Measurements from ENCODE around the gene PRKN. TPM values are rescaled to one million over a fixed set of nuclear protein-coding genes. Genes with fewer than 3 reads are reported as not detected.

Gene PRKN
- total RNA-seq, 1 donor from 2014 or later = 7.0 TPM

- TF ChIP-seq CTCF (IDR thresholded peaks at IDR 0.05; ENCODE audit: partially characterized antibody, unreplicated experiment) = no peak
- Mint-ChIP-seq H3K4me3 (ENCODE audit: unreplicated experiment) (no peak overlapping the region), H3K27me3 (ENCODE audit: unreplicated experiment) (peaks cover 6% of the 10 kb centered on the region), H3K4me1 (ENCODE audit: low read depth, unreplicated experiment) (no peaks in the 10 kb centered on the region), H3K27ac (ENCODE audit: unreplicated experiment) (no peak overlapping the region), H3K9me3 (ENCODE audit: unreplicated experiment) (peaks cover 2% of the 10 kb centered on the region), H3K36me3 (ENCODE audit: unreplicated experiment) (no peaks in the 10 kb centered on the region)
- DNase-seq = peak; percentile 31
Measured at GRCh38 chr6:161618831-161619454, 1108.6 kb downstream of the PRKN start.

DNA sequence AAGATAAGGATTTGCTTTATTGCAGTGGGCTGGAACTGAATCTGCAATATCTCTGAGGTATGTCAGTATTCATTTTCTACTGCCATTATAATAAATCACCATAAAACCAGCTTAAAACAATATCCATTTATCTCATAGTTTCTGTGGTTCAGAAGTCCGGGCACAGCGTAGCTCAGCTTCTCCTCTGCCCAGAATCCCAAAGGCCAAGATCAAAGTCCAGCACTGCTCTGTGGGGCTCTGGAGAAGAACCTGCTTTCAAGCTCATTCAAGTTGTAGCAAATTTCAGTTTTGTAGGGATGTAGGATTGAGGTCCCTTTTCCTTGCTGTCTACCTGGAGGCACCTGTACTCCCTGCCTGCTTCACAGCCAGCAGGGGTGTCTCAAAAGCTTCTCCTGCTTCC lies 1113.9 kb downstream of the PRKN start:
- H3K9me3 Mint-ChIP-seq (ENCODE audit: unreplicated experiment) = no peaks in the 10 kb centered on the region
- peaks cover 1% of the 10 kb centered on the region for H3K27me3 Mint-ChIP-seq (ENCODE audit: unreplicated experiment)
- H3K36me3 Mint-ChIP-seq (ENCODE audit: unreplicated experiment) = peaks cover 4% of the 10 kb centered on the region
- DNase-seq = no peak
- no peak overlapping the region for H3K27ac Mint-ChIP-seq (ENCODE audit: unreplicated experiment)
- TF ChIP-seq CTCF (IDR thresholded peaks at IDR 0.05; ENCODE audit: partially characterized antibody, unreplicated experiment) = no peak
- no peak overlapping the region for H3K4me3 Mint-ChIP-seq (ENCODE audit: unreplicated experiment)
- no peaks in the 10 kb centered on the region for H3K4me1 Mint-ChIP-seq (ENCODE audit: low read depth, unreplicated experiment)

DNA sequence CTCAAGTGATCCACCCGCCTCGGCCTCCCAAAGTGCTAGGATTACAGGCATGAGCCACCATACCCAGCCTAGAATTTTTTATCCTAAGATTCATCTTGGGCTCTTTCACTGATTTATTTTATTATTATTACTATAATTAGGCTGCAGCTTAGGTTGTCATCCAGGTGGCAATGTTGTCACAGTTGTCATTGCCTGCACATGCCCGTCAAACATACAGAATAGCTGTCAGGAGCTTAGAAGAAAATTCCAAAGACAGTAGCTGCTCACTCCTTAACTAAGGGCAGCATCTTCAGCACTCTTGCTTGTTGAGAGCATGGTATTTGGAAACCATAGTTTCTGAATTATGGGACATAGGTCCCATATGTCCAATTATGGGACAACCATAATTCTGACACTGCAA lies 1118.8 kb downstream of the PRKN start:
- no peak overlapping the region for H3K4me3 Mint-ChIP-seq (ENCODE audit: unreplicated experiment)
- H3K36me3 Mint-ChIP-seq (ENCODE audit: unreplicated experiment) = peaks cover 4% of the 10 kb centered on the region

GRCh38 chr6:161607696-161608297 lies 1119.8 kb downstream of the PRKN start:
- Mint-ChIP-seq H3K4me1 (ENCODE audit: low read depth, unreplicated experiment) (no peaks in the 10 kb centered on the region), H3K9me3 (ENCODE audit: unreplicated experiment) (no peaks in the 10 kb centered on the region), H3K27me3 (ENCODE audit: unreplicated experiment) (no peaks in the 10 kb centered on the region), H3K36me3 (ENCODE audit: unreplicated experiment) (peaks cover 4% of the 10 kb centered on the region), H3K27ac (ENCODE audit: unreplicated experiment) (no peak overlapping the region), H3K4me3 (ENCODE audit: unreplicated experiment) (no peak overlapping the region)
- no peak for TF ChIP-seq CTCF (IDR thresholded peaks at IDR 0.05; ENCODE audit: partially characterized antibody, unreplicated experiment)
- no peak for DNase-seq

More for the DNA sequence above, 1118.8 kb downstream of the PRKN start:
- no peak for DNase-seq
- Mint-ChIP-seq H3K9me3 (ENCODE audit: unreplicated experiment) (no peaks in the 10 kb centered on the region), H3K4me1 (ENCODE audit: low read depth, unreplicated experiment) (no peaks in the 10 kb centered on the region), H3K27ac (ENCODE audit: unreplicated experiment) (no peak overlapping the region), H3K27me3 (ENCODE audit: unreplicated experiment) (no peaks in the 10 kb centered on the region)
- TF ChIP-seq CTCF (IDR thresholded peaks at IDR 0.05; ENCODE audit: partially characterized antibody, unreplicated experiment) = no peak

DNA sequence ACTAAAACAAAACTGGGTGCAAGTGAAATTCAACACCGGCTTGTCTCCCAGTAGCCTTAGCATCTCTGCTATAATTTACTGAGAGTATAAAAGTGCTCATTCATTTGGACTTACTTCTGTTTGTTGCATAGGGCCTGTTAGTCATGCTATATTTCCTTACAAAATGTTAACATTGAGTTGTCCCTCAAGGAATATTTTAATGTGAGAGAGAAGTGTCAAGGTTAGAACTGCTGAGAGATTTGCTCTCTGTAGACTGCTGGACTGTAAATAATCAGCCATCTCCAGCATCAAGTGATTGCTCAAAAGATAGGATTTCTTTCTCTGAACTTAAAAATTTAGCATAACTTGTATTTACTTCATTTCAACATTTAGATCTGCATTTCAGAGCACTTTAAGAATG lies 1125.2 kb downstream of the PRKN start:
- Mint-ChIP-seq H3K27me3 (ENCODE audit: unreplicated experiment) (no peaks in the 10 kb centered on the region), H3K36me3 (ENCODE audit: unreplicated experiment) (no peaks in the 10 kb centered on the region), H3K4me3 (ENCODE audit: unreplicated experiment) (no peak overlapping the region), H3K27ac (ENCODE audit: unreplicated experiment) (no peak overlapping the region), H3K4me1 (ENCODE audit: low read depth, unreplicated experiment) (no peaks in the 10 kb centered on the region), H3K9me3 (ENCODE audit: unreplicated experiment) (no peaks in the 10 kb centered on the region)
- no peak for DNase-seq
- TF ChIP-seq CTCF (IDR thresholded peaks at IDR 0.05; ENCODE audit: partially characterized antibody, unreplicated experiment) = no peak
